Stromal cell of bone marrow (primary cell): ENCODE results near the gene SHISA3.

ENCODE experiments used
- DNase-seq: peaks from one replicate; pipeline ENCODE4 v3.0.0-alpha.2; 2012; ENCODE audit warnings: low read depth

The SHISA3 gene

DNA sequence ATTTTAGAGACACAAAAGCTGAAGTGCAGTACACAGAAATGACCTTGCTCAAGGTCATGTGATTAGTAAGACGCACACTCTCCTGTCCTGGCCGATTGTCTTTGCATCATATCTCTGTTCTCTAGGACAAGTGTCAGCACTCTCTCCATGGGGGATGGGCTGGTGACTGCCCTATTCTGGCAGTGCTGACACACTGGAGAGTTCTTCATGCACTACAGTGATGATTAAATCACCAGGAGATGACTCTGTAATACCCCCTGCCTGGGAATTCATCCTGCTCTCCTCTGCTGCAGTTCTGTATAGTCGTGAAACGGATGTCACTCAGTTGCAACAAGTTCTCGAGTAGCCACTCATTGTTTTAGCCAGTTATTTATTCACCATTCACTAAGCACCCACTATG lies 5.3 kb upstream of the SHISA3 start:
- no peak for DNase-seq

DNA sequence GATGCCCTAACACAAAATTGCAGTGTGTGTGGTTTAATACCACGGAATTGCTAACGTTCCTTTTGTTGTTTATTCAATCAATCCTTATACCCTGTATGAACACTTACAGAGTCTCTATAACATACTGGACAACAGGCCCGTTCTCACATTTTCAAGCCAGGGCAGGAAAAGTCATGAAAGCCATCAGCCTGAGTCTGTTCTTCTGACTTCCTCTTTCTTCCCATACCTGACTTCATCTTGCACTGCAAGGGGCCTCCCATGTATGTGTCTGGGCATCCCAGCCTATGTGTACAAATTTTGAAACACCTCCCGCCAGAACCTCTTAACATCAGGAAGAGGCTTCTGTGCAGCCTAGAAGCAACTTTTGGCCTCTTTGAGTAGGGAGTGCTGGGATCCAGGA lies 4.9 kb upstream of the SHISA3 start:
- no peak for DNase-seq

DNA sequence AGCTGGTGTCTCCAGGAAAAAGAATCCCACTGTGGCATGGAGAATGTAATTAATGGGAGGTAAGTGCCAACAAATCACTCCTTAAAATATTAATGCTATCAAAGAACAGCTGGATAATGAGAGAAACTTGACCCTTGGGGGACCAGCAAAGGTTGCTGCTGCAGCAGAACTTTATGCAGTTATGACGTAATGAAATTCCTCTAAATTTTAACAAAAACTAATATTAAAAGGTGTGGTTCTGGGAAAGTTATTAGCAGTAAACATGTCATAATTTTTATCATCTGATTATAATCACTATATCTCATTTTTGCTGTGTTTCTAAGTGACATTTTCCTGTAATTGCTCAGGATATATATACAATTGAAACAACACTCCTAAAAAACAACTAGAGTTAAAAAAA lies 1.7 kb upstream of the SHISA3 start:
- DNase-seq = no peak

DNA sequence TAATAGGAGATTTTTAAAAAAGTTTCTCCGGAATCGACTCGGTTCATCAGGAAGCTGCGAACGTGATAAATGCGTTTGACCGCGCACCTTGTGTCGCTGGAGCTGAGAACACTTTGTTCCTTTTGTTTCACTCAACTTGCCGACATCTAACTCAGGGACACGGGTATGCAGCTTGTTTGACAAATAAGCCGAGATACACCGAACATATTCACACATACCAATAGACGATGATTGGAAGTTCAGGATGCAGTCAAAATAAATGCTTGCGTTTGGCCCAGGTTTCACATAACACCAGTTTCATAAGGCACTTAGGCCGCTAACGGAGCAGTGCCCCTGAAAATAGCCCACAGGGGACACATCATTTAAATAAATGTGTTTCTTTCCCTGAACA lies 932 bp upstream of the SHISA3 start:
- no peak for DNase-seq

DNA sequence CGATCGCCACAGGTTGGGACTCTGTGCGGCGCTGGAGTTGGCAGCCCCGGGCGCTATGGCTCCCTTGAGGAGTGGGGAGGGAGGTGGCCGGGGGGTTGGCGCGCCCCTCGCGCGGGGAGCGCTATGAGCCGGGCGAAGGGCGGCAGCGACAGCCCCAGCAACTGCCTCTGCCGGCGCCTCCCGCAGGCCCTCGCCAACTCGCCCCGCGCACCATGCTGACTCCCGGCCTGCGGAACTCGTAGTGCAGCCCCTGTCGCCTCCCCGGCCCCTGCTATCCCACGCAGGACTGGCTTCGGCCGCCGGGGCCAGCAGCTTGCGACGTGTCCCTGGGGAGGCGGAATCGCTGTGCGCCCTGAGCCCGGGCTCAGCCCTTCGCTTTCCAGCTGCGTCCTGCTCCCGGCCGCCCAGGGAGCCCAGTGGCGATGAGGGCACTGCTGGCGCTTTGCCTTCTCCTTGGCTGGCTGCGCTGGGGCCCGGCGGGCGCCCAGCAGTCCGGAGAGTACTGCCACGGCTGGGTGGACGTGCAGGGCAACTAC lies 415 bp downstream of the SHISA3 start:
- DNase-seq = no peak

DNA sequence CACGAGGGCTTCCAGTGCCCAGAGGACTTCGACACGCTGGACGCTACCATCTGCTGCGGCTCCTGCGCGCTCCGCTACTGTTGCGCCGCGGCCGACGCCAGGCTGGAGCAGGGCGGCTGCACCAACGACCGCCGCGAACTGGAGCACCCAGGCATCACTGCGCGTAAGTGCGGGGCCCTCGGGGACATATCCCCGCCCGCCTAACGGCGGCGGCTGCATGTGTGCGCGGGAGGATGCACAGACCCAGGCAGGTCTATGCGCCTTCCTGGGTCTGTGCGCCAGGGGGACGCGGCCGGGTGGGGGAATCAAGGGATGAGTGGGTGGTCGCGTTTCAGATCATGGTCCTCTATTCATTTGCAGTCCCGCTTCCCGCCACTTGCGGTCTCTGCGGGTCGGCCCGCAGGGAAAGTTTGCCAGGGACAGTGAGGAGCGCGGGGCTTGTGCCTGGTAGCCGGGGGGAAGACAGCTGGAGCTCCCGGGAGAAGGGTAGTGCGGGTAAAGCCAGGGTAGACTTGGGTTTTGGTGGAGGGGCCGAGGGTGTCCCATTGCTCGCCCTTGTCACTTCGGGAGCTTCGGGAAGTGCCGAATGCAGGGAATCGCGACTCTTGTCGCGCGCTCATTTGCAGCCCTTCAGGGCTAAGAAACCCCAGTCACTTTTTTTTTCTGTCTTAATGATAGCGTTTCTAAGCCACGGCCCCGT lies 1.0 kb downstream of the SHISA3 start:
- DNase-seq = no peak

DNA sequence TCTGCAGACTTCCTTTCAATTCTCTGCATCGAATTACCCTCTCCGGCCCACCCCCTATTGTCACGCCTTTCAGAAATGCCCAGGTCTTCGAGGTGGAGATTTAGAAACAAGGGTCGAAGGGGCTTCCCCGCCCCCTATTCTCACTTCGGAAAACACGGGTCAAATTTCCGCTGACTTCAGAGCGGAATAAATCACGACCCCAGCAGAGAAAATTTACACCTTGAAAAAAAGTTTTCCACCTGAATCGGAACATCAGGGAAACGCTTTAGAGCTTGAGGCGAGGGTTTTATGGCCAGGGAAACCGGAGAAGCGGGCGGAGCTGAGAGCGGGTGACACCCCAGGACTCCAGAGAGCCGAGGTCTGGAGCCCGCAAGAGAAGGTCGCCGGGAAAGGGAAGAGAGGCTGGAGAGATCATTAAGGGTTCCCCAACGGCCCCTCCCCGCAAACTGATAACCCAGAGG lies 1.6 kb downstream of the SHISA3 start:
- no peak for DNase-seq

DNA sequence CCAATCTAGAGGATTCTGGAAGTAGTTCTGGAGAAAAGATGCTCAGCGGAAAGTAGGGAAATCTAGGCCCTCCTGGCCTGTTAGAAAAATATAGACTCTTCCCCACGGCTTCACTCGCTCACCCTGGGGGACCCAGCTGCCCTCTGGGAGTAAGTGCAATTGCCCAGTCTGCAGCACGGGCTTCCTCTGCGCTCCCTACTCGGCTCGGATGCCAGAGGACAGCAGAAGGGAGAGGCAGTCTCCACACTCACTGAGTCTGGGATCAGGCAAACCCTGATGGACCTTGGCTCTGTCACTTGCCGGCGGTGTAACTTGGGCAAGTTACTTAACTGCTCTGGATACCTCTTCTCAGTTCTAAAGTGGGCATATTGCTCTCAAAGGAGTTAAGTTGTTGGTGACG lies 2.1 kb downstream of the SHISA3 start:
- no peak for DNase-seq

DNA sequence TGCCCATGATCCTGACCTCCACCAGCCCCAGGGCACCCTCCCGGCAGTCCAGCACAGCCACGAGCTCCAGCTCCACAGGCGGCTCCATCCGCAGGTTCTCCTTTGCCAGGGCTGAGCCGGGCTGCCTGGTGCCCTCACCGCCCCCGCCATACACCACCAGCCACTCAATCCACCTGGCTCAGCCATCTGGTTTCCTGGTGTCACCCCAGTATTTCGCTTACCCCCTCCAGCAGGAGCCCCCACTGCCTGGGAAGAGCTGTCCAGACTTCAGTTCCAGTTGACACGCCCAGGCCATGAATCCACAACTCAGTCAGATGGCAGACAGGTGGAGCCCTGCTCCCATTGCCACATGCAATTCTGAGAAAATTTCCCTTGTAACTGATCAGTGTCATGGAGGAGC lies 3.9 kb downstream of the SHISA3 start:
- no peak for DNase-seq

DNA sequence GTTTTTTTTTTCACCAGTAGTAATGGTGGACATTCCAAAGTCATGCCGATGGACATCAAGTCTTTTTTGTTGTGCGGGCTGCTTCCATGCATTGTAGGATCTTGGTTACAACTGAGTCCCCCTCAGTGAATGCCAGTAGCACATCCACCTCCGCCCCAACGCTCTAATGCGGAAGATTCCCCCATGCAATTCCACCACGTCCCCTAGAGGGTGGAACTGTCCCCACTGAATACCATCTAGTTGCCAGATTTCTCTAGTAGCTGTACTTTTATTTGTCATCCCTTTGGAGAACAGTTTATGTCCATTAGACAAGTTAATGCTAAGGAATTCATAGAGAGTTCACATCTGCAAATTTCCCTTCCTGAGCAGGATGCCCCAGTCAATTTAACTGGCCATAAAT lies 6.7 kb downstream of the SHISA3 start:
- DNase-seq = no peak

DNA sequence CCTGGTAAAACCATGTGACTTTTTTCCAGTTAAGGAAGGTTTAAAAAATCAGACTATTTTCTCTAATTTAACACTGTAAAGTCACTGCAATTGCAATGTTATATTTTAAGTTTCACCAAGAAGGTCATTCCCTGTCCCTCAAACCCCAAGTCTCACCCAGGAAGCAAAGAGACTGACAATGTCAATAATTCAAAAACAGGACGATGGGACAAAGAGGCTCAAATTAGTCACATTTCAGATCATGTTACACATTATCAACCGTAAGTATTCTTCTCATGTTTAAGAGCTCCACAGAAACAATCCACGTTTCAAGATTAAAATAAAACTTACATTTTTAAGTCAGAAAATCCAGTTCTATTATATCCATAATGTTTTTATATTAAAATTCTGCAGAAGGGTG lies 13.2 kb downstream of the SHISA3 start:
- DNase-seq = no peak

DNA sequence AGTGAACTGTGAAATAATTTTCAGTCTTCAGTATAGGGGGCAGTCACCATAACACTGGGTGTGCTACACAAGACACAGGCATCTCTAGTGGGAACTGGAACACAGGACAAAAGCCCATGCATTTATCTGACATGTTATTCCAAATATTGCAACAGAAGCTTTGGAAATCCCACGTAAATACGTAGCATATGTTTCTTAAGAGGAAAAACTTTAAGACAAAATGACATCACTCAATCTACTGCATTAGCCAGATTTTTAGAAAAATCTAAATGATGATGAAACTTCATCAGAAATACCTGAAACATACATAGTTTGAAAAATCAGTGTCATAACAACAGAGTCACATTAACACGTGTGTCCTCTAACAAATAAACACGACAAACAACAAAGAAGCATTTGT lies 14.5 kb downstream of the SHISA3 start:
- DNase-seq = no peak

DNA sequence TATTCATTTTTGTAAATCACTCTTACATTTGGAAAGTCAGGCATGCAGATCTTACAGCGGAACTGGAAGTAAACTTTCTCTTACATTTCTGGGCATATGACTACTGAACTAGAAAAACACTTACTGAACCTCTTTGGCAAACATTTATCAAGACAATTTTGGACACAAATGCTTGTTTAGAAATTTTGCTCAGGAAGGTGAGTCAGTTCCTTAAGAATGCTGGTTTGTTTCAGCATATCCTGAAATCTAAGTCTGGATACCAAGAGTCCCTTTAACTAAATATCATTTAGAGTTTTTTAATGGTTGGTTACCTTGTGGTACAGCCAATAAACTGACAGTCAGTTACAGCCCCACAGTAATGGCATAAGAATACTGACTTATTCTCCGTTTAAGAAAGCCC lies 15.0 kb downstream of the SHISA3 start:
- DNase-seq = peak; percentile 62

DNA sequence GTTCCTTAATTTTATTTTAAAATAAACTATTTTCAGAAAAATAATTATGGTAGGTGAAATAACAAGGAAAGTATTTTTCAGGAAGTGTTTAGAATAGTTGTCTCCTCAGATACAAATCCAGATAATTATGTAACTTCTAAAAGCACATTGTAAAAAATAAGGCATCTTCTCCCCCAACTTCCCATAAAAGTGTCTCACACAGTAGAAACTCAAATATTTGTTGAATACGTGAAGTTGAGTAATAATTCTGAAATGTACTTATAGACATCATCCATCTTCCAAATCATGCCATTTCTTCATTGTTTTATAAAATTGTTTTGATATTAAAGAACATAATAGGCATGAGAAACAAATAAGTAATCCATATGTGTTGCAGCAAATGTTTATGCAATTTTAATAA lies 18.0 kb downstream of the SHISA3 start:
- DNase-seq = no peak

DNA sequence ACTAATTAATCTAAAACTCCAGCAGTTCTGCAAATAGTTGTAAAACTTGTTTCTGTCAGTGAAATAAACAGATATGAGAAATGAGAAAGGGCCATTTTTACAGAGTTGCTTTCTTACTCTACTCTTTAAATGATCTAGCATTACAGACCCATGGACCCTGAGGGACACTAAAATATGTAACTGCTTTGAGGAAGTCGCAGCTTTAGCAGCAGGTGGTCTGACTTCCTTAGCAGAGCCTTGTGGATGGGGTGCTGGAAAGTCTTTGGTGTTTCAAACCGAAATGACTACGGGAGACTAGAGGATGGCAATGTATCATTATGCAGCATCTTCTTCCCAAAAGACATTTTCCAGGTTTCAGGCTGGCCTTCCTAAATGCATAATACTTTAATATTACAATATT lies 18.7 kb downstream of the SHISA3 start:
- DNase-seq = no peak

DNA sequence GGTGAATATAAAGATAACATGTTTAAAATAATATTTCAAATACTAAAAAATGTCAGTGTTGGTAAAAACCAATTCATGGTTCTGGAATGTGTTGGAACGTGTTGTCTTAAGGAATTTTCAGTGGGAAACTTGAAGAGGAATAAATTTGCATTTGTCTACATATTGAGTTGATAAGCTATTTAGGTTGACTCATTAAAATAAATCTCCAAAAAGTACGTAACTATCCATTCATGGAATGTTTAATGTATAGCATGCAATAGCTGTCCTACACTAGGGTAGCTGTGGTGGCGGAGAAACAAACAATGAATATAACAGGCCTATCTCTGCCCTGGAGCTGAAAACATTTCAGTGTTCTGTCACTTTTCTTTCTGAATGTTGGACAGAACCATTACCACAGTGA lies 20.3 kb downstream of the SHISA3 start:
- no peak for DNase-seq

DNA sequence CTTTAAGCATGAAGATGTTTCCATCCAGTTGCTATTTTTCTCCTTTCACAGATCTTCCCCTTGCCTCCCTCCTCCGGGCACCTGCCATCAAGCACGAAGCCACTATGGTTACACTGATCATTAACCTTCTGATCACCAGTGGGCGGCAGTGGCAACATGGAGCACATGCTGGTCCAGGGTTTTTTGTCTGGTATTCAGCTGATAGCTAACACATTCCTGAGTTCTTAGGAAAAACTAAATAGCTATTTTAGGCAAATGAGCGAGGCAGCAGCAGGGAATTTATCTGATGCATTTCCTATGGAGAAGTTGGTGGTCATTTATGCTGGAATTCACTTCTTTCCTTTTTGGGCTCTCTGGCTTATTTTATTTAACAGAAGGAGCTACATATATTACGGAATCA lies 22.9 kb downstream of the SHISA3 start:
- no peak for DNase-seq

DNA sequence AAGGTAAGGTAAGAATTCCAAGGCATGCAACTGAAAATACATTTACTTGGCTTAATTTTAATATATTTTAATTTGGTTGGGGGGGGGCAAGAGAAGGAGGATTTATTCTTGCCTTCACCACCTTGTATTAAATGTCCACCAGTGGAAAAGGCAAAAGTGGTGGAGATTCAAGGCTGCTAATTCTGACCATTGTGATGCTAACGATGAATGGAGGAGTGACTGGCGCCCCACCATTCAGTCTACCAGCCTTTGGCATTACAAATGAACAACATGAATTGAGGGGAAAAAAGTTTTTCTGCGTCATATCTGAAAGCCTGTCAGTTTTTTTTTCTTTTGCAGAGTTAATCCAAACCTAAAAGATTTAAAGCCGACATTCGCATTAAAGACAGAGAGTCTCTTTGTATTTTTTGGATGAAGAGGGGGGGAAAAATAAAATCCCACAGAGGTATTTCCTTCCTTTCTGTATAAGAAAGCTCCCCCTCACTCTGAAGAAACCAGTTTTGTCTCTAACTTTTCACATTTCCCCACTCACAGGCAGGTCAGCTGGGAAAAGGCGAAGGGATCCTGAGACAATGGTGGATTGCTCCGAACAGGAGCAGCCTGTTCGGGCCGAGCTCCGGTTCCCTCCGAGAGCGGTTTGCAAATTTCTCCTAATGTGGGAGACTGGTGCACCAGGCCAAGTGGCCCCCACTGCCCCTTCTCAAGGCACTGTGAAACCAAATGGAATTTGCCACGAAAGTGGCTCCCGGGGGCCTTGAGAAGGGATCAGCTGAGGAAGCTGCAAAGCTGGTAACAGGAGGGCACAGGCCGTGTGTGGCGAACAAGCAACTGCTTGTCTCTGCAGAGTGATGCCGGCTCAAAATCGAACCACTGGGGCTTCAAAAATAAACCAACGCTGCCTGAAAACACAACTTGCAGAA lies 28.1 kb downstream of the SHISA3 start:
- no peak for DNase-seq

DNA sequence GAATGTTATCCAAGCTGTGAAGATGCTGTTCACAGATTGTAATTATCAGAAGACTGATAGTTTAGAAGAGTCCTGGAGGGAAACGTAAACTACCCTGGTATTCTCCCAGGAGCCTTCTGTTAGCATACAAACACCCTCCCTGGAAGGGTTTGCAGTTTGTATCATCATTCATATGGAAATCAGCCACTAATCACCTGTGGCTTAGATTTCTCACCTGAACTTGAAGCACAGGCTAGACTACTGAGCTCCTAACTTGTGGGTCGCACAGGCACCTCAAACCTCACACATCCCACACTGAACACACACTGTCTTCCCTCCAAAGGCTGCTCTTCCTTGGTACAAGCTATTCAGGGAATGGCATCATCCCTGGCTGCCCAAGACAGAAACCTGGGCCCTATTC lies 30.7 kb downstream of the SHISA3 start:
- no peak for DNase-seq

DNA sequence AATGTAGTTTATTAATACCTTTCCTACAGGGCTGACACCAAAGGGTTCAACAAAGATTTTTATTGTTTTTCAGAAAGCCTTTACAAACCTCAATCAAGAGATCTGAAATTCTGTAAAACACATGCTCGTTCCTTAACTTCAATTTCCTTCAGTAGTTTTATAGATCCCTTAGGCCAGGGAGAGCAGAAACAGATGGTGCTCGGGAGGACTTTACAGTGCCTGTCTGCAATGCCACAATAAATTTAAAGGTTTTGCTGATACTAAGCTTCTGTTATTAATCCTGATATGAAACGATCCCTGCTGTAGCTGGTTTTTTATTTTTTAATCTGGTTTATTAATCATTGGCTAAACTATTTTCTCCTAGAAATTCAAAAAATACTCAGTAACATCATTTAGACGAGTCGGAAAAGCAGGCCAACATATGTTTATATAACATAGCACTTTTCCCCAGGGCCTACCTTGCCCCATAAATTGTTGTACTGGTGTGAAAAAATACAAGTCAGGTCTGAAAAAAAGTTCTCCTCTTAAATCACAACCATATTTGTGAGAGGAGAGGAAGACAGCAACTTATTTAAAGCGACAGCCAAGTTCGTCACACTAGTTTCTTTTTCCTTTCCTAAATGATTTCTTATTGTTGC lies 39.8 kb downstream of the SHISA3 start:
- DNase-seq = no peak

DNA sequence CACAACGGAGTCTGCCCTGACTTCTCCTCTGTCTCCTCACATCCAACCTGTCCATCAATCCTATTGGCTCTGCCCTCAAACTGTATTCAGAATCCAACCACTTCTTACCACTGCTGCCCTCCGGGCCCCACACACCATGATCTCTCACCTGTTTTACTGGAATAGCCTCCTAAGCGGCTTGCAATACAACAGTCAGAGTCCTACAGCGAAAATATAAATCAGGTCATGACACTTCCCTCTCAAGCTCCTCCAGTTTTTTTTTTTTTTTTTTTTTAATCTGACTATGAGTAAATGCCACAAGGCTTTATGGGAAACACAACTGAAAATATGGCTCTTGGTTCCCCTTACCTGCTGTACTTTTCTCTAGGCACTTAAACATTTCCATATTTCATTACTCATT lies 42.8 kb downstream of the SHISA3 start:
- DNase-seq = no peak

DNA sequence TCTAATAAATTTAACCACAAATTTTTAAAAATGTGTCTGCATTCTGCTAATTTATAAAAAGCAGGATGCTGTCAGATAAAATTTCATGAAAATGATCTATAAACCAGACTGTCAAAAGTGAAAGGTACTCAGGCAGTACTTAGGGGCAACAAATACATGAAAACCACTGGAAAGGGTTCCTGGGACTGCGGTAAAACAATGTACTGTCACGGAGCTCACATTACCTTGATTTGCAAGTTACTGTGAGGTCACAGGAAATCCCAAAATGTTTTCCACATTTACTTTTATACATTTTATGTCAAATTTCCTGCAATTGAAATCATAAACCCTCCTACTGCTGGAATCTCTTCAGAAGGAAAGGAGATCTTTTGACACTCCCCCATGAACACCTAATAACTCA lies 45.3 kb downstream of the SHISA3 start:
- no peak for DNase-seq

DNA sequence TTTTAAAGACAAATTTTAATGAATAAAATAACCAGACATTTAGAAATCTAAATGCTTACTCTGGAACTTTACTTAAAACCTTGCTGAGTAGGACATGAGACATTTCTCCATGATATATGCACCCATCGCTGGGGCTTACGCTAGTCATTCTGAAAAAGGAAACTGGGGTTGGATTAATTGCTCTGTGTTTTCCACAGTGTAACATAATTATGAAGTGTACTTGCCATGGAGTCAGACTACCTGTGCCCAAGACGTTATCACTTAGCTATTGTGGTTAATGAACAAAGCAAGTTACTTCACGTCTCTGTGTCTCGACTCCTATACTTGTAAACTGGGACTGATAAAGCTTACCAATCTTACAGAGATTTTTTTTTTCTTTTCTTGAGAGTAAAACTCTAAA lies 47.8 kb downstream of the SHISA3 start:
- no peak for DNase-seq
